ENCODE data around the gene BCOR.
A peak's percentile ranks its signal among the peaks of the same experiment; 100 is the strongest.

Gene BCOR

GRCh38 chrX:40097504-40098263 is at the start of gene BCOR:
Gene BCOR (minus strand): TSS chrX:40097958. CDS start chrX:40077929, 20,029 bp downstream.
- DNase-seq (ENCODE audit: low spot score), result peak; percentile 69

DNA sequence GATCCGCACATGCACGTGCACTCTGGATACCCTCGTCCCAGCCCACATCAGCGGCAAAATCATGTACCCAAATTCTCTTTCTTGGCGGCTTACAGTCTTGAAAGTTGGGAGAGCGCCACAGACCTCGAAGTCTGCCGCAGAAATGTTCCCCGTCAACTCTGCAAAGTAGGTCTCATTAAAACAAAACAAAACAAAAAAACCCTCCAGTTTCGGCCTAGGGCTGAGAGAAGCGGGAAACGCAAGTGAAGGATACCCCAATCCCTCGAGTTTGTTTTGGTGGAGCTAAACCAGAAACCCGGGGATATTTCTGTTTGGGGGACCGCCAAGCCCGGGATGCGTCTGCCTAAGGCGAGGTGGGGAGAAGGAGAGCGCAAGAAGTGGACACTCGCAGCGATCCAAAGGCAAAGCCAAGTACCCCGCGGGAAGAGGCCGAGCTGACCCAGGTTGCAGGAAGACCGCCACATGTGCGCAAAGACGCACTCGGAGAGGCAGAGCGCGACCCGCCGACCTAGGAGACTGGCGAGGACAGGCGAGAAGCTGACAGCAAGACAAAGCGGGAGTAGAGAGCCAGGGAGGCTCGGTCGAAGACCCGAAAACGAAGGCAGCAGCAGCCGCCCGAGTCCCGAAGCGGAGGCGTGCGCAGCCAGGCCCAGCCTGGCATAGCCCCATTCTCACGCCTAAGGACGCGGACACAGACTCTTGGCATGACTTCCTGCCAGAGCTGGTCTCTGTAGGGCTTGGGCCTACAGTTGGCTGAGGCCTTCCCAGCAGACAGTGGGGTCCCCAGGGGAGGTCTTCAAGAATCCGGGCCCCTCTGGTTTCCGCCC is 49.6 kb upstream of the BCOR start:
- no peak for DNase-seq (ENCODE audit: low spot score)

DNA sequence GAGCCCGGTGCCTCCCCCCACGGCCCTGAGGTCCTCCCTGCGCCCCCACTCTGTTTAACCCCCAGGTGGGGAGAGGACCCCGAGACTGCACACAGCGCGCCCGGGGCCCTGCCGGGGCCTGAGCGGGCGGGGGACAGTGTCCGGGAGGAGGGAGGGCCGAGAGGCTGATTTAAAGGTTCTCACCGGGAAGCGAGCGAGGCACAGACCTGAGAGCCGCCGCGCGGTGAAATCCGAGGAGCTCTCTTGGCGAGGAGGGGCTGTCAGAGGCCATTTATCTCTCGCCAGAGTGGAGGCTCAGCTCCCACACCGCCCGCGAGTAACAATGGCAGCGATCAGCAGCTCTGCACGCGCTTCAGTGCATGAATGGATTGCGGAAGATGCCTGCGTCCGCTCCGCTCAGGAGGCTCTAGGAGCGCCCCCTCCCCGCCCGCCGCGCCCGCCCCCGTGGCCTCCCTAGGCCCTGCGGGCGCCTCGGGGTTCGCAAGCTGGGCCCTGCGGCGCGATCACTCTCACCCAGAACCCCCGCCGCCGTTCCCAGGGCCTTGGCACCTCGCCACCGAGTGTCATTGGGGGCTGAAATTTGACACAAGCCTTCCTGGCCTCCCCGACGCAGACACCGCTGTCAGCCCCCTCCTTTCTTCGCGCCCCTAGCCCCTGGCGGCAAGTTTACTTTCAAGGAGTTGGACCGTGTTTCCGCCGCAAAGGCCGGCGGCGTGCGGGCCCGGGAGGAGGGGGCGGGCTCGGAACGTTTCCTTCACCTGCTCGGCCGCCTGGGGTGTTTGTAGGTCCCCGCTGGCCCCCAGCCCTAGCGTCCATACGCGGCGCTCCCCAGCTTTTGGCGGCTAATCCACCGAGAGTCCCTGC is 48.7 kb upstream of the BCOR start:
- peak; percentile 48 for DNase-seq (ENCODE audit: low spot score)

GRCh38 chrX:40145923-40146261 is 48.1 kb upstream of the BCOR start:
- DNase-seq (ENCODE audit: low spot score), result peak; percentile 29

DNA sequence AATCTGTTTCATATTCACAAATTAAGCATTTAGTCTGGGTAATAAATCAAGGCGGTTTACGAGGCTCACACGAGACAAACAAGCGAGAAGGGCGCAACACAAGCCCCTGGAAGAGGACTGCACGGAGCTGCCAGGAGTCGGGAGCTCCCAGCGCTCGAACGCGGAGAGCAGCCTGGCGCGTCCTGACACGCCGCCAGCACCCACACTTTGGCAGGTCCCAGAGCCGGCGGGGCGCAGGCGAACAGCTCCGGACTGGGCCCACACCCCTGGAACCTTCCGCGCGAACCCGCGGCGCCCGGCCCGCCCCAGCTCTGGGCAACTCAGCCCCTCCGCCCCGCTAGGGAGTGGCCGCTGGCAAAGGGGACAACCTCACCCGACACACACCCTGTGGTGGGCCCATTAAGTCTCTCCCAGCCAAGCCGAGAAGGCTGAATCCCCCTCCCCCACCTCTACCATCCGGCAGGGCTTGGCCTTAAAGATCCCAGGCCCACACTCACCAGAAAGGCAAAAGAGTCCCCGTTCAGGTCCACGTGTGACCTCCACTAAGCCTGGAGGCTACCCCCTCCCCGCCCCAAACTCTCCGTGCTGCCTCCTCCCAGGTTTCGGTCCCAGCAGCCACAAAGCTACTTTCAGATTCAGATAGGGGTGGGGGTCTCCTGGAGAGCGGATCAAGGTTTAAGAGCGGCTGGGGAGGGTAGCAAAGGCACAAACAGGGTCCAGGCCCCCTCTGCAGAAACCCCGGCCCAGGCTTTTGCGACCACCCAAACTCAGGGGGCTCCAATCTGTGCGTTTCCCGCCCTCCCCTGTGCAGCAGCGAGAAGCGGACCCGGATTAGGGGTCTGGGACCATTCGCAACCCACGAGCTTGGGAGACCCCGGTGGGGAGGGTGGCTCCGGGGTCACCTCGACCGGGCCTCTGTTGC is 47.5 kb upstream of the BCOR start:
- peak; percentile 45 for DNase-seq (ENCODE audit: low spot score)

DNA sequence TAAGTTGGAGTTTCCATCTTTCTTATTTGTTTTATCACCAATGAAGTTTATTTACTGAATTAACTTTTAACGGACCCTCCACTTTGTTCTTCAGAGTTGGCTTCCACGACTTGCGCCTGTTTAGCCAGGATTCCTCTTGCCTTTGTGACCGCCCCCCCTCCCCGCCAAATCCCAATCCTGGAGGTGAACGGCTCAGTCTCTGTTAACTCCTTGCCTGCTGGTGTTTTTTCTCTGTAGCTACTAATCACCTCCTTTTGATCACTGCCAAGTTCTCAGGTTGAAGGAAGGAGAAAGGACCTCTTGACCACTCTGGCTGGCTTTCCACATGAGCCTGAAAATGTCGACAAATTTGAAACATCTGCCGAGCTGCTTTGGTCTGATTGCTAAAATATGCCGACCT is 46.8 kb upstream of the BCOR start:
- no peak for DNase-seq (ENCODE audit: low spot score)

DNA sequence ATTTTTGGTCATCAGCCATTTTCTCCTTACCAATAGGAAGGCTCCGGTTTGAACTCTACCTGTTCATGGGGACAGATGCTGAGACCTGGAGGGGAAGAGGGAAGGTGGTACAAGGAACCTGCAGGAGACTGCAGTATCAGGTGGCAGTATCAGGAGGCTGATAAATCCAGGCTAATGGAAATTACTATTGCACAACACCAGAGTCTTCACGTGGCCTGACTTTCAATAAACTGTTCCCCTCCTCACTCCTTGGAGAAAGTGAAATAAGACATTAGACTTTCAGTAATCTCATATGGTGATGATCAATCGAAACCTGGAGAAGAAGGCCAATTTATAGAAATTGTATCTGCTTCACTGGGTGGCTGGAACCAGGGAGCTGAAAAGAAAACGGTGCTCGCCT is 46.2 kb upstream of the BCOR start:
- no peak for DNase-seq (ENCODE audit: low spot score)

GRCh38 chrX:40143001-40143400 is 45.2 kb upstream of the BCOR start:
- DNase-seq (ENCODE audit: low spot score), result no peak

GRCh38 chrX:40142417-40142816 is 44.7 kb upstream of the BCOR start:
- DNase-seq (ENCODE audit: low spot score), result no peak

GRCh38 chrX:40140706-40141499 is 43.1 kb upstream of the BCOR start:
- peak; percentile 40 for DNase-seq (ENCODE audit: low spot score)

DNA sequence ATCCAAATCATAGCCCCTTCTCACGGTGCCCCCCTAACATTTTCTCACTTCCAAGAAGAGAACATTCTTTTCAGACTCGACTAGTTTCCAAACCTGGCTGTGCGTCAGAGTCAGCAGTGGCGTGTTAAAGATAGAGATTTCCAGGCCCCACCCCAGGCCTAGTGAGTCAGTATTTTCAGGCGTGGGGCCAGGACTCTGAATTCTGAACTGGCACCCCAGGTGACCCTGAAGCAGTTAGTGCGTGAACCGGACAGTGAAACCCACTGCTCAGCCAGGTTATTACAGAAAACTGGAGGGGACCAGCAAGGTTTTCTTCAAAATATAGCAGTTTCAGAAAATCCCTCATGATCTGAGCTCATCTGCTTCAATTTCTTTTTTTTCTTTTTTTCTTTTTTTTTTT is 35.0 kb upstream of the BCOR start:
- DNase-seq (ENCODE audit: low spot score), result peak; percentile 84

GRCh38 chrX:40131654-40132337 is 34.0 kb upstream of the BCOR start:
- no peak for DNase-seq (ENCODE audit: low spot score)

GRCh38 chrX:40130207-40130606 is 32.4 kb upstream of the BCOR start:
- DNase-seq (ENCODE audit: low spot score), result peak; percentile 60

- no peak for DNase-seq (ENCODE audit: low spot score)
These were observed 29.3 kb upstream of the BCOR start for GRCh38 chrX:40127052-40127451.

DNA sequence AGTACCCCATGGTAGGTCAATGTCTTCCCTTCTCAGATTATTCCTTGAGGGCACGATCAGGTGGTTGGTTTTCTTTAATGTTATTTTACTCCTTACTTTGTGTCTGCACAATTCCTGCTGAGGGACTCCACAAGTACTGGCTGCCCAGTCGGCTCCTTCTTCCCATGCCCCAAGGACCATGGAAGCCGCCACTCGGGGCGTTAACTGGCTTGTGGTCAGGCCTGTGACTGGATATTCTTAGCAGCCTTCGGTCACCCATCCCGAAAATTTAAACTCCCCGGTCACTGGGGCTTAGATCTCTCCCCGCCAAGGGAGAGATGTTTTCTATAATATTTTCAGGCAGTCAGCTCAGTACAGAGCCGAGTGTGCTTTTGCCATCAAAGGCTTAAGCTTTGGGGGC is 24.7 kb upstream of the BCOR start:
- DNase-seq (ENCODE audit: low spot score), result no peak

- DNase-seq (ENCODE audit: low spot score), result no peak
These were observed 23.9 kb upstream of the BCOR start for GRCh38 chrX:40121618-40122017.

- no peak for DNase-seq (ENCODE audit: low spot score)
These were observed 23.3 kb upstream of the BCOR start for GRCh38 chrX:40120838-40121580.

DNA sequence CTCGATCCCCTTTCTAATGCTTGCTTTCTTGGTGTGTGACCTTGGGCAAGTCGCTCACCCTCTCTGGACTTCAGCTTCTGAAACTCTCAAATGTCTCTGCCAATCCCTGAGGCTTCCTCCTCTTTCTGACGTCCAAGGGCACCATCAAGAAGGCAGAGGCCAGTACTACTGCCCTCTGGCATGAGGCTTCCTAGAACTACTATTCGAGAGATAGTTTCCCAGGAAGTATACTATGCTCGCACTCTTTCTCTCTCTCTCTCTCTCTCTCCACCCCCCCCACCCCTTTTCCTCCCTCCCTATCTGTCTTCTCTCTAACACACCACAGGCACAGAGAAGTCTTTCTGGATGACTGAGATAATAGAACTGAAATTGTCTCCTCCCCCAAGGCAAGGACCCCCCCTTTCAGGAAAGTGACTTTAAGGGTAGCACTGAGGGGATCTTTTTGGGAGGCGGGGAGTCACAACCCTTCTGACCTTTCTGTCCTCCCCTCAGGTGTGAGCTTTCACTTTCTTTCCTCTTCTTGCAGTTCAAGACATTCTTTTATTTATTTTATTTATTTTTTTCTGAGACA is 20.0 kb upstream of the BCOR start:
- no peak for DNase-seq (ENCODE audit: low spot score)

GRCh38 chrX:40116925-40117324 is 19.2 kb upstream of the BCOR start:
- no peak for DNase-seq (ENCODE audit: low spot score)
